ENCODE measurements around the gene UTY. TPM values are rescaled to one million over a fixed set of nuclear protein-coding genes. Genes with fewer than 3 reads are reported as not detected.

UTY gene
- total RNA-seq, 3 donors from 2014 or later, result 53.3 TPM; not detected in 2

DNA sequence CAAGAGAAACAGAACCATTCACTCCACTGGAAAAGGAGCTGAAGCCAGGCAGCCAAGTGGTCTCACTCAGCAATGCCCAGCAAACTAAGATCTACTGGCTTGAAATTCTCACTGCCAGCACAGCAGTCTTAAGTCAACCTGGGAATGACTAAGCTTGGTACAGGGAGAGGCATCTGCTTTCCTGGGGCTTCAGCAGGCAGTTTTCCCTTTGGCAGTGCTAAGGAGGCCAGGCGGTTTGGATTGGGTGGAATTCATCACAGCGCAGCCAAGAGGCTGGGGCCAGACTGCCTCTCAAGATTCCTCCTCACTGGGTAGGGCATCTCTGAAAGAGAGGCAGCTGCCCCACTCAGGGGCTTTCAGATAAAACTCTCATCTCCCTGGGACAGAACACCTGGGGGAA lies 149.2 kb downstream of the UTY start:
- no peaks in the 10 kb centered on the region for H3K9me3 ChIP-seq
- H3K4me1 ChIP-seq, result no peaks in the 10 kb centered on the region
- H3K27ac ChIP-seq, result no peak overlapping the region
- intact Hi-C loops (cut with DNase I; ENCODE audit: low total_unique reads), result no loop called here
- no peaks in the 10 kb centered on the region for H3K36me3 ChIP-seq
- TF ChIP-seq, protein P1, sequence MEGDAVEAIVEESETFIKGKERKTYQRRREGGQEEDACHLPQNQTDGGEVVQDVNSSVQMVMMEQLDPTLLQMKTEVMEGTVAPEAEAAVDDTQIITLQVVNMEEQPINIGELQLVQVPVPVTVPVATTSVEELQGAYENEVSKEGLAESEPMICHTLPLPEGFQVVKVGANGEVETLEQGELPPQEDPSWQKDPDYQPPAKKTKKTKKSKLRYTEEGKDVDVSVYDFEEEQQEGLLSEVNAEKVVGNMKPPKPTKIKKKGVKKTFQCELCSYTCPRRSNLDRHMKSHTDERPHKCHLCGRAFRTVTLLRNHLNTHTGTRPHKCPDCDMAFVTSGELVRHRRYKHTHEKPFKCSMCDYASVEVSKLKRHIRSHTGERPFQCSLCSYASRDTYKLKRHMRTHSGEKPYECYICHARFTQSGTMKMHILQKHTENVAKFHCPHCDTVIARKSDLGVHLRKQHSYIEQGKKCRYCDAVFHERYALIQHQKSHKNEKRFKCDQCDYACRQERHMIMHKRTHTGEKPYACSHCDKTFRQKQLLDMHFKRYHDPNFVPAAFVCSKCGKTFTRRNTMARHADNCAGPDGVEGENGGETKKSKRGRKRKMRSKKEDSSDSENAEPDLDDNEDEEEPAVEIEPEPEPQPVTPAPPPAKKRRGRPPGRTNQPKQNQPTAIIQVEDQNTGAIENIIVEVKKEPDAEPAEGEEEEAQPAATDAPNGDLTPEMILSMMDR (IDR thresholded peaks at IDR 0.05), result no peak
- TF ChIP-seq POLR2A (IDR thresholded peaks at IDR 0.05) (no peak), POLR2AphosphoS5 (IDR thresholded peaks at IDR 0.05) (no peak)
- no peak overlapping the region for H3K4me3 ChIP-seq
- DNase-seq (ENCODE audit: low spot score in 2 of 2), result no peak
- H3K27me3 ChIP-seq, result no peaks in the 10 kb centered on the region

DNA sequence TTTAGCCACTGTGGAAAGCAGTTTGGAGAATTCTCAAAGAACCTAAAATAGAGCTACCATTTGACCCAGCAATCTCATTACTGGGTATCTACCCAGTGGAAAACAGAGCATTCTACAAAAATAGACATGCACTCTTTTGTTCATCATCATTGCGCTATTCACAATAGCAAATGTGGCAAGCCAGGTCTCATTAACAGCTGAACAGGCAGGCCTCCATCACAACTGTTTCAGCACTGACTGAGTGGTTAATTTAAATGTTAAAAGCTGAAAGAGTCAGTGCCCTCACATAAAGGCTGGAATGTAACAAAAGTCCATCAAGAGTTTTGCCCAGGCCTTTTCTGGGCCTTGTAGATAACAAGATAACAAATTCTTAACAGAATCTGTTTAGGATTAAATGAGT lies 166.9 kb downstream of the UTY start:
- H3K9me3 ChIP-seq, result no peaks in the 10 kb centered on the region
- no peaks in the 10 kb centered on the region for H3K36me3 ChIP-seq

DNA sequence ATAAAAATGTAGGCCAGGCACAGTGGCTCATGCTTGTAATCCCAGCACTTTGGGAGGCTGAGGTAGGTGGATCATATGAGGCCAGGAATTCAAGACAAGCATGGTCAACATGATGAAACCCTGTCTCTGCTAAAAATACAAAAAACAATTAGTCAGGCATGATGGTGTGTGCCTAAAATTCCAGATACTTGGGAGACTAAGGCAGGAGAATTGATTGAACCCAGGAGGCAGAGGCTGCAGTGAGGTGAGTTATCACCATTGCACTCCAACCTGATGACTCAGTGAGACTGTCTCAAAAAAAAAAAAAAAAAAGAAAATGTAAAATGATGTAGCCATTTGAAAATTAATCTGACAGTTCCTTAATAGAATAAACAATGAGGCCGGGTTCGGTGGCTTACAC lies 171.9 kb downstream of the UTY start:
- Histone ChIP-seq H3K36me3 (no peaks in the 10 kb centered on the region), H3K4me1 (no peaks in the 10 kb centered on the region), H3K27ac (no peak overlapping the region), H3K9me3 (no peaks in the 10 kb centered on the region), H3K27me3 (no peaks in the 10 kb centered on the region), H3K4me3 (no peak overlapping the region)
- TF ChIP-seq POLR2AphosphoS5 (IDR thresholded peaks at IDR 0.05), result no peak
- TF ChIP-seq POLR2A (IDR thresholded peaks at IDR 0.05), result no peak
- TF ChIP-seq, protein P1 (IDR thresholded peaks at IDR 0.05), result no peak
- intact Hi-C loops (cut with DNase I; ENCODE audit: low total_unique reads), result no loop called here
- no peak for DNase-seq (ENCODE audit: low spot score in 2 of 2)

More for the DNA sequence above, 166.9 kb downstream of the UTY start:
- no peak for TF ChIP-seq POLR2A (IDR thresholded peaks at IDR 0.05)
- TF ChIP-seq, protein P1 (IDR thresholded peaks at IDR 0.05), result no peak
- no peaks in the 10 kb centered on the region for H3K4me1 ChIP-seq
- no peak overlapping the region for H3K27ac ChIP-seq
- no peak overlapping the region for H3K4me3 ChIP-seq
- no peaks in the 10 kb centered on the region for H3K27me3 ChIP-seq
- intact Hi-C loops (cut with DNase I; ENCODE audit: low total_unique reads), result no loop called here
- no peak for DNase-seq (ENCODE audit: low spot score in 2 of 2)

DNA sequence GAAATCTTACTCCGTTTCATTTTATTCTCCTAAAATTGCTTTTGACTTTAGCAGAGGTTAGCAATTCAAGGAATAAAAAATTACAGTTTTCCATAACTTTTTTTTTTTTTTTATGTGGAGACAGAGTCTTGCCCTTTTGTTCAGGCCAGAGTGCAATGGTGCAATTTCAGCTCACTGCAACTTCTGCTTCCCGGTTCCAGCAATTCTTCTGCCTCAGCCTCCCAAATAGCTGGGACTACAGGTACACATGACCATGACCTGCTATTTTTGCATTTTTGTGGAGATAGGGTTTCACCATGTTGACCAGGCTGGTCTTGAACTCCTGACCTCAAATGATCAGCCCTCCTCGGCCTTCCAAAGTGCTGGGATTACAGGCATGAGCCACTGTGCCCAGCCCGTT lies 179.0 kb downstream of the UTY start:
- no peaks in the 10 kb centered on the region for H3K27me3 ChIP-seq
- intact Hi-C loops (cut with DNase I; ENCODE audit: low total_unique reads), result no loop called here
- no peak overlapping the region for H3K27ac ChIP-seq
- H3K36me3 ChIP-seq, result no peaks in the 10 kb centered on the region
- TF ChIP-seq POLR2AphosphoS5 (IDR thresholded peaks at IDR 0.05) (no peak), POLR2A (IDR thresholded peaks at IDR 0.05) (no peak)
- TF ChIP-seq, protein P1 (IDR thresholded peaks at IDR 0.05), result no peak
- no peak overlapping the region for H3K4me3 ChIP-seq
- H3K4me1 ChIP-seq, result no peaks in the 10 kb centered on the region
- no peaks in the 10 kb centered on the region for H3K9me3 ChIP-seq
- no peak for DNase-seq (ENCODE audit: low spot score in 2 of 2)

DNA sequence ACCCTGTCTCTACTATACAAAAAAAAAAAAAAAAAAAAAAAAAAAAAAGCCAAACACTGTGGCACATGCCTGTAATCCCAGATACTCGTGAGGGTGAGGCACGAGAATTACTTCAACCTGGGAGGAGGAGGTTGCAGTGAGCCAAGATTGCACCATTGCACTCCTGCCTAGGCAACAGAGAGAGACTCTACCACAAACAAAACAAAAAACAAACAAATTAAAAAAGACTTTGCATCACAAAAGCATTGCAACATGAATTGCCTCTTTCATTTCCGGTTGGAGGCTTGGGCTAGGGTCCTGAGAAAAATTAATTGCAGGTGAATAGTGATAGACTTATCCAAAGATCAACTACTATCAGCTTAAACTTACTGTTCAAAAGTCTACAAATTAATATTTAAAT lies 180.4 kb downstream of the UTY start:
- no peaks in the 10 kb centered on the region for H3K4me1 ChIP-seq
- H3K36me3 ChIP-seq, result no peaks in the 10 kb centered on the region
- no peaks in the 10 kb centered on the region for H3K9me3 ChIP-seq
- intact Hi-C loops (cut with DNase I; ENCODE audit: low total_unique reads), result no loop called here
- no peak overlapping the region for H3K27ac ChIP-seq
- no peak for TF ChIP-seq POLR2AphosphoS5 (IDR thresholded peaks at IDR 0.05)
- no peak for TF ChIP-seq POLR2A (IDR thresholded peaks at IDR 0.05)
- TF ChIP-seq, protein P1 (IDR thresholded peaks at IDR 0.05), result no peak
- DNase-seq (ENCODE audit: low spot score in 2 of 2), result no peak
- H3K4me3 ChIP-seq, result no peak overlapping the region
- no peaks in the 10 kb centered on the region for H3K27me3 ChIP-seq

All from breast epithelium (tissue), 4 donors.